GM23338 (cell line): ENCODE measurements around the gene ZNF787. TPM values are rescaled to one million over a fixed set of nuclear protein-coding genes. Genes with fewer than 3 reads are reported as not detected.
A peak's percentile ranks its signal among the peaks of the same experiment; 100 is the strongest.

ENCODE experiments used
- ATAC-seq: fragments of 200-7000 bp; cut with Tn5 transposase; 3 replicates; pipeline ENCODE4 v1.9.1; 2020
- DNase-seq: peaks from one replicate; pipeline ENCODE4 v3.0.0-alpha.2; 2015; ENCODE audit warnings: low spot score
- H2AFZ ChIP-seq: fragments of 200-600 bp; sonication (generic); 2 replicates; pipeline ENCODE4 v1.8.0; 2016; ENCODE audit warnings: antibody characterized with exemption, mild to moderate bottlenecking, moderate library complexity
- H3F3A ChIP-seq: fragments of 200-600 bp; sonication (generic); replicated peaks from 2 replicates; pipeline ENCODE4 v1.8.0; 2017; ENCODE audit warnings: antibody characterized with exemption, mixed run types, low read depth
- H3K27ac ChIP-seq: fragments of 200-600 bp; sonication (generic); 2 replicates; pipeline ENCODE4 v1.6.1; 2016; ENCODE audit warnings: low read depth
- H3K27me3 ChIP-seq: fragments of 200-600 bp; sonication (generic); 2 replicates; pipeline ENCODE4 v1.8.0; 2016; ENCODE audit warnings: mild to moderate bottlenecking, mixed run types, moderate library complexity; ENCODE audit not compliant: insufficient read depth
- H3K36me3 ChIP-seq: fragments of 200-600 bp; sonication (generic); 2 replicates; pipeline ENCODE4 v1.8.0; 2016; ENCODE audit warnings: mild to moderate bottlenecking; ENCODE audit not compliant: insufficient read depth
- H3K4me1 ChIP-seq: fragments of 200-600 bp; sonication (generic); 2 replicates; pipeline ENCODE4 v1.8.0; 2016; ENCODE audit warnings: mild to moderate bottlenecking, moderate library complexity; ENCODE audit not compliant: insufficient read depth
- H3K4me2 ChIP-seq: fragments of 200-600 bp; sonication (generic); 2 replicates; pipeline ENCODE4 v1.7.1; 2017; ENCODE audit warnings: mixed run types
- H3K4me3 ChIP-seq: fragments of 200-600 bp; sonication (generic); 2 replicates; pipeline ENCODE4 v1.6.1; 2016; ENCODE audit warnings: mixed run types
- H3K79me2 ChIP-seq: fragments of 200-600 bp; sonication (generic); replicated peaks from 2 replicates; pipeline ENCODE4 v1.8.0; 2017; ENCODE audit warnings: mild to moderate bottlenecking; ENCODE audit not compliant: insufficient read depth
- H3K9me2 ChIP-seq: fragments of 200-600 bp; sonication (generic); 2 replicates; pipeline ENCODE4 v1.8.0; 2017; ENCODE audit not compliant: insufficient read depth
- H4K20me1 ChIP-seq: fragments of 200-600 bp; sonication (generic); replicated peaks from 2 replicates; pipeline ENCODE4 v1.8.0; 2017; ENCODE audit warnings: mild to moderate bottlenecking; ENCODE audit not compliant: insufficient read depth
- H3K27ac Mint-ChIP-seq: 2 replicates; pipeline ENCODE4 v1.8.0; 2020; ENCODE audit warnings: inconsistent platforms, mild to moderate bottlenecking, moderate library complexity, mixed read lengths
- H3K27me3 Mint-ChIP-seq: 3 replicates; pipeline ENCODE4 v1.8.0; 2022; ENCODE audit warnings: low read depth, mild to moderate bottlenecking, moderate library complexity, mixed read lengths, inconsistent platforms; ENCODE audit not compliant: insufficient read depth, poor library complexity
- H3K36me3 Mint-ChIP-seq: 3 replicates; pipeline ENCODE4 v1.8.0; 2021; ENCODE audit warnings: low read depth, mild to moderate bottlenecking, inconsistent platforms, moderate library complexity, mixed read lengths
- H3K4me1 Mint-ChIP-seq: 3 replicates; pipeline ENCODE4 v1.8.0; 2020; ENCODE audit warnings: mild to moderate bottlenecking, inconsistent platforms, mixed read lengths
- H3K4me3 Mint-ChIP-seq: 3 replicates; pipeline ENCODE4 v1.8.0; 2021; ENCODE audit warnings: moderate library complexity, mild to moderate bottlenecking, inconsistent platforms, mixed read lengths
- H3K9me3 Mint-ChIP-seq: 3 replicates; pipeline ENCODE4 v1.8.0; 2020; ENCODE audit warnings: moderate library complexity, mild to moderate bottlenecking, inconsistent platforms, mixed read lengths
- EZH2phosphoT487 ChIP-seq: fragments of 200-600 bp; sonication (generic); IDR thresholded peaks from one replicate; pipeline ENCODE4 v1.8.1; 2018; ENCODE audit warnings: antibody characterized with exemption; ENCODE audit not compliant: unreplicated experiment
- JUNB ChIP-seq: IDR thresholded peaks from one replicate; pipeline ENCODE4 v1.6.1; 2016; ENCODE audit warnings: antibody characterized with exemption; ENCODE audit not compliant: unreplicated experiment
- NANOG ChIP-seq: IDR thresholded peaks from 2 replicates; pipeline ENCODE4 v1.6.1; 2016; ENCODE audit warnings: antibody characterized with exemption, borderline replicate concordance
- STAT1 ChIP-seq: IDR thresholded peaks from one replicate; pipeline ENCODE4 v1.6.1; 2016; ENCODE audit warnings: antibody characterized with exemption; ENCODE audit not compliant: unreplicated experiment
- ZNF114 ChIP-seq: fragments of 250-450 bp; sonication (Bioruptor Pico); IDR thresholded peaks from 2 replicates; pipeline ENCODE4 v1.5.0; 2020; ENCODE audit warnings: mild to moderate bottlenecking, moderate library complexity
- polyA plus RNA-seq: library from polyadenylated mRNA; unstranded; fragments of >200 nt; fragmentation: Nextera tagmentation; extraction: Ambion mirVana; gene quantifications from 2 replicates; pipeline ENCODE4 v1.2.1, GENCODE V29; 2016
- total RNA-seq: library from RNA; depleted of rRNA; stranded (reverse); fragments of >200 nt; shearing (Covaris generic); gene quantifications from 2 replicates; pipeline ENCODE4 v1.2.3, GENCODE V29; 2014
- TF ChIP-seq, protein P1 (sequence below): fragments of 250-450 bp; sonication (Bioruptor Pico); IDR thresholded peaks from 2 replicates; pipeline ENCODE4 v1.5.0; 2020; ENCODE audit warnings: mild to moderate bottlenecking, moderate library complexity
- TF ChIP-seq, protein P2 (sequence below): IDR thresholded peaks from 2 replicates; pipeline ENCODE4 v1.6.1; 2016; ENCODE audit warnings: antibody characterized with exemption
- TF ChIP-seq, protein P3 (sequence below), 2 experiments: fragments of 200-600 bp in 1 of 2; sonication (generic) in 1 of 2; conservative IDR thresholded peaks; 2 replicates each; pipeline versions ENCODE4 v1.5.1 to v1.6.1; 2016 to 2017; ENCODE audit warnings: antibody characterized with exemption in 2 of 2, low read depth in 2 of 2, mild to moderate bottlenecking in 2 of 2, moderate library complexity in 1 of 2

The ZNF787 gene
- total and polyA plus RNA-seq, 2 experiments from 2014 or later, result 12.5 to 44.6 TPM

DNA sequence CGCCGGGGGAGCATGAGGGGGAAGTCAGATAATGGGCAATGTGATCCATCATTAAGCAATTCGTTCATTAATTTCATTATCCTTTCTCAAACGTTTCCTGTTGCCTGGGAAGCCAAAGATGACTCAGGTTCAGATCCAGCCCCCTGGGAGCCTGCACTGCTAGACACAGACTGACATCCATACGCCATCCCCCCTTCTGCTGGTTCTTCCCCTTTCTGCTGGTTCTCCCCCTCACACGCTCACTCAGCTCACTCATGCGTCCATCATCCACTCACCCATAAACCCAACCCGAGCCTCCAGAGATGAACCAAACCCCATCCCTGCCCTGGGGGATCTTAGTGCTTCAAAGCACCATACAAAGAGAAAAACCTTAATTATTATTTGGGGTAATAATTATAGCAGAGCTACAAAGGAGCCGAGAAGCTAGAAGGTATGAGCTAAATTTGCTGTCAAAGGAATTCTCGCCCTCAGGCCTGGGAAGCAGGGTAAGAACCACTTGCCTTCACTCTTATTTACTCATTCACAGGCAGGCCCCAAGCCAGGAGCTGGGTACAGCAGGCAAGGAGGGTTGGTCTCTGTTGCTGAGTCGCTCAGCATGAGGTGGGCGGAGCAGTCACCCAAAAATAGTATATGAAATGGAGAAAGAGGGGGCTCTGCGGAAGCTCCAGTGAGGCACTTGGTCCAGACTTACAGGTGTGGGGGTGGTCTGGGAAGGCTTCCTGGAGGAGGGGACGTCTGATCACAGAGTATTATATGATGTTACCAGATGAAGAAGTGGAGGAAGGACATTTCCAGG, 13.0 kb upstream of the ZNF787 start (continued):
- TF ChIP-seq, protein P1, sequence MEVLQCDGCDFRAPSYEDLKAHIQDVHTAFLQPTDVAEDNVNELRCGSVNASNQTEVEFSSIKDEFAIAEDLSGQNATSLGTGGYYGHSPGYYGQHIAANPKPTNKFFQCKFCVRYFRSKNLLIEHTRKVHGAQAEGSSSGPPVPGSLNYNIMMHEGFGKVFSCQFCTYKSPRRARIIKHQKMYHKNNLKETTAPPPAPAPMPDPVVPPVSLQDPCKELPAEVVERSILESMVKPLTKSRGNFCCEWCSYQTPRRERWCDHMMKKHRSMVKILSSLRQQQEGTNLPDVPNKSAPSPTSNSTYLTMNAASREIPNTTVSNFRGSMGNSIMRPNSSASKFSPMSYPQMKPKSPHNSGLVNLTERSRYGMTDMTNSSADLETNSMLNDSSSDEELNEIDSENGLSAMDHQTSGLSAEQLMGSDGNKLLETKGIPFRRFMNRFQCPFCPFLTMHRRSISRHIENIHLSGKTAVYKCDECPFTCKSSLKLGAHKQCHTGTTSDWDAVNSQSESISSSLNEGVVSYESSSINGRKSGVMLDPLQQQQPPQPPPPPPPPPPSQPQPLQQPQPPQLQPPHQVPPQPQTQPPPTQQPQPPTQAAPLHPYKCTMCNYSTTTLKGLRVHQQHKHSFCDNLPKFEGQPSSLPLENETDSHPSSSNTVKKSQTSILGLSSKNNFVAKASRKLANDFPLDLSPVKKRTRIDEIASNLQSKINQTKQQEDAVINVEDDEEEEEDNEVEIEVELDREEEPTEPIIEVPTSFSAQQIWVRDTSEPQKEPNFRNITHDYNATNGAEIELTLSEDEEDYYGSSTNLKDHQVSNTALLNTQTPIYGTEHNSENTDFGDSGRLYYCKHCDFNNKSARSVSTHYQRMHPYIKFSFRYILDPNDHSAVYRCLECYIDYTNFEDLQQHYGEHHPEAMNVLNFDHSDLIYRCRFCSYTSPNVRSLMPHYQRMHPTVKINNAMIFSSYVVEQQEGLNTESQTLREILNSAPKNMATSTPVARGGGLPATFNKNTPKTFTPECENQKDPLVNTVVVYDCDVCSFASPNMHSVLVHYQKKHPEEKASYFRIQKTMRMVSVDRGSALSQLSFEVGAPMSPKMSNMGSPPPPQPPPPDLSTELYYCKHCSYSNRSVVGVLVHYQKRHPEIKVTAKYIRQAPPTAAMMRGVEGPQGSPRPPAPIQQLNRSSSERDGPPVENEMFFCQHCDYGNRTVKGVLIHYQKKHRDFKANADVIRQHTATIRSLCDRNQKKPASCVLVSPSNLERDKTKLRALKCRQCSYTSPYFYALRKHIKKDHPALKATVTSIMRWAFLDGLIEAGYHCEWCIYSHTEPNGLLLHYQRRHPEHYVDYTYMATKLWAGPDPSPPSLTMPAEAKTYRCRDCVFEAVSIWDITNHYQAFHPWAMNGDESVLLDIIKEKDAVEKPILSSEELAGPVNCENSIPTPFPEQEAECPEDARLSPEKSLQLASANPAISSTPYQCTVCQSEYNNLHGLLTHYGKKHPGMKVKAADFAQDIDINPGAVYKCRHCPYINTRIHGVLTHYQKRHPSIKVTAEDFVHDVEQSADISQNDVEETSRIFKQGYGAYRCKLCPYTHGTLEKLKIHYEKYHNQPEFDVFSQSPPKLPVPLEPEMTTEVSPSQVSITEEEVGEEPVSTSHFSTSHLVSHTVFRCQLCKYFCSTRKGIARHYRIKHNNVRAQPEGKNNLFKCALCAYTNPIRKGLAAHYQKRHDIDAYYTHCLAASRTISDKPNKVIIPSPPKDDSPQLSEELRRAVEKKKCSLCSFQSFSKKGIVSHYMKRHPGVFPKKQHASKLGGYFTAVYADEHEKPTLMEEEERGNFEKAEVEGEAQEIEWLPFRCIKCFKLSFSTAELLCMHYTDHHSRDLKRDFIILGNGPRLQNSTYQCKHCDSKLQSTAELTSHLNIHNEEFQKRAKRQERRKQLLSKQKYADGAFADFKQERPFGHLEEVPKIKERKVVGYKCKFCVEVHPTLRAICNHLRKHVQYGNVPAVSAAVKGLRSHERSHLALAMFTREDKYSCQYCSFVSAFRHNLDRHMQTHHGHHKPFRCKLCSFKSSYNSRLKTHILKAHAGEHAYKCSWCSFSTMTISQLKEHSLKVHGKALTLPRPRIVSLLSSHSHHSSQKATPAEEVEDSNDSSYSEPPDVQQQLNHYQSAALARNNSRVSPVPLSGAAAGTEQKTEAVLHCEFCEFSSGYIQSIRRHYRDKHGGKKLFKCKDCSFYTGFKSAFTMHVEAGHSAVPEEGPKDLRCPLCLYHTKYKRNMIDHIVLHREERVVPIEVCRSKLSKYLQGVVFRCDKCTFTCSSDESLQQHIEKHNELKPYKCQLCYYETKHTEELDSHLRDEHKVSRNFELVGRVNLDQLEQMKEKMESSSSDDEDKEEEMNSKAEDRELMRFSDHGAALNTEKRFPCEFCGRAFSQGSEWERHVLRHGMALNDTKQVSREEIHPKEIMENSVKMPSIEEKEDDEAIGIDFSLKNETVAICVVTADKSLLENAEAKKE (CRISPR knock-in tag), result no peak
- TF ChIP-seq JUNB (no peak), NANOG (no peak), ZNF114 (no peak)

DNA sequence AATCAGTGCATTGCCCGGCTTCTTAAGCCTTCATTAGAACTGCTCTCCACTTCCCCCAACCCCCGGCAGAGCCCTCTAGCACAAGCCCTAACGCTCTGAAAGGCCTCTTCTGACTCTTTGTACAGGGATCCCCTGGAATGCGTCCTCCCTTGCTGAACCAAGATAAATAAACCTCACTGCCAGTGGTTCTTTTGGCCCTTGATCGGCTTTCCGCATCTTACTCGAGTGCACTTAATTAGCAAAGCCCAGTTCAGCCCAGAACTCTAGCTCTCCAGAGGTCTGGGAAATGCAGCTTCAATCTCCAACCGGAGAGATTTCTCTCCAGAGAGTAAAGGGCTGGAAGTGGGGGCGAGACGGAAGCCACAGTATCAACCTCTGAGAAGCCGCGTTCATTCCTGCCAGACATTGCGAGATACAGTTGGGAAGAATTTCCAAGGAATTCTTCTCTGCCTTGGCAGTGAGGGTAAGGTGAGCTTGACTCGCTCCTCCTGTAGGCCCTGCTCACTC, 11.3 kb upstream of the ZNF787 start:
- H3K79me2 ChIP-seq, result no peaks in the 10 kb centered on the region
- ATAC-seq (no peak), DNase-seq (no peak)
- no peaks in the 10 kb centered on the region; the same call in 2 of the 3 replicates for H3K36me3 Mint-ChIP-seq
- H3K9me3 Mint-ChIP-seq, result no peaks in the 10 kb centered on the region; the same call in 2 of the 3 replicates
- TF ChIP-seq, protein P2, sequence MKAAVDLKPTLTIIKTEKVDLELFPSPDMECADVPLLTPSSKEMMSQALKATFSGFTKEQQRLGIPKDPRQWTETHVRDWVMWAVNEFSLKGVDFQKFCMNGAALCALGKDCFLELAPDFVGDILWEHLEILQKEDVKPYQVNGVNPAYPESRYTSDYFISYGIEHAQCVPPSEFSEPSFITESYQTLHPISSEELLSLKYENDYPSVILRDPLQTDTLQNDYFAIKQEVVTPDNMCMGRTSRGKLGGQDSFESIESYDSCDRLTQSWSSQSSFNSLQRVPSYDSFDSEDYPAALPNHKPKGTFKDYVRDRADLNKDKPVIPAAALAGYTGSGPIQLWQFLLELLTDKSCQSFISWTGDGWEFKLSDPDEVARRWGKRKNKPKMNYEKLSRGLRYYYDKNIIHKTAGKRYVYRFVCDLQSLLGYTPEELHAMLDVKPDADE, result no peak
- no peak for TF ChIP-seq STAT1
- TF ChIP-seq EZH2phosphoT487, result no peak
- TF ChIP-seq, protein P3, sequence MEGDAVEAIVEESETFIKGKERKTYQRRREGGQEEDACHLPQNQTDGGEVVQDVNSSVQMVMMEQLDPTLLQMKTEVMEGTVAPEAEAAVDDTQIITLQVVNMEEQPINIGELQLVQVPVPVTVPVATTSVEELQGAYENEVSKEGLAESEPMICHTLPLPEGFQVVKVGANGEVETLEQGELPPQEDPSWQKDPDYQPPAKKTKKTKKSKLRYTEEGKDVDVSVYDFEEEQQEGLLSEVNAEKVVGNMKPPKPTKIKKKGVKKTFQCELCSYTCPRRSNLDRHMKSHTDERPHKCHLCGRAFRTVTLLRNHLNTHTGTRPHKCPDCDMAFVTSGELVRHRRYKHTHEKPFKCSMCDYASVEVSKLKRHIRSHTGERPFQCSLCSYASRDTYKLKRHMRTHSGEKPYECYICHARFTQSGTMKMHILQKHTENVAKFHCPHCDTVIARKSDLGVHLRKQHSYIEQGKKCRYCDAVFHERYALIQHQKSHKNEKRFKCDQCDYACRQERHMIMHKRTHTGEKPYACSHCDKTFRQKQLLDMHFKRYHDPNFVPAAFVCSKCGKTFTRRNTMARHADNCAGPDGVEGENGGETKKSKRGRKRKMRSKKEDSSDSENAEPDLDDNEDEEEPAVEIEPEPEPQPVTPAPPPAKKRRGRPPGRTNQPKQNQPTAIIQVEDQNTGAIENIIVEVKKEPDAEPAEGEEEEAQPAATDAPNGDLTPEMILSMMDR (conservative IDR thresholded peaks at IDR 0.05; ENCODE audit: low read depth in 2 of 2), result no peak
- peak overlapping the region; percentile 84; the same call in 1 of the 2 replicates for H2AFZ ChIP-seq
- H3F3A ChIP-seq, result peaks cover 18% of the 10 kb centered on the region
- H3K9me2 ChIP-seq, result no peaks in the 10 kb centered on the region
- peaks cover 22% of the 10 kb centered on the region for H3K27me3 Mint-ChIP-seq
- no peak overlapping the region for H3K4me2 ChIP-seq
- peaks cover 19% of the 10 kb centered on the region for H3K4me1 ChIP-seq
- H3K36me3 ChIP-seq, result no peaks in the 10 kb centered on the region
- no peak overlapping the region for H3K27ac Mint-ChIP-seq
- no peaks in the 10 kb centered on the region for H4K20me1 ChIP-seq
- H3K4me3 Mint-ChIP-seq, result no peak overlapping the region; the same call in 2 of the 3 replicates
- H3K4me1 Mint-ChIP-seq, result peaks cover 24% of the 10 kb centered on the region
- H3K27me3 ChIP-seq, result no peaks in the 10 kb centered on the region
- no peak overlapping the region for H3K4me3 ChIP-seq
- no peak overlapping the region for H3K27ac ChIP-seq
